Measurements from ENCODE around the gene SLC1A2. TPM values are rescaled to one million over a fixed set of nuclear protein-coding genes. Genes with fewer than 3 reads are reported as not detected.
A peak's percentile ranks its signal among the peaks of the same experiment; 100 is the strongest.

SLC1A2 gene
- total RNA-seq, 2 experiments from 2014 or later, result not detected

DNA sequence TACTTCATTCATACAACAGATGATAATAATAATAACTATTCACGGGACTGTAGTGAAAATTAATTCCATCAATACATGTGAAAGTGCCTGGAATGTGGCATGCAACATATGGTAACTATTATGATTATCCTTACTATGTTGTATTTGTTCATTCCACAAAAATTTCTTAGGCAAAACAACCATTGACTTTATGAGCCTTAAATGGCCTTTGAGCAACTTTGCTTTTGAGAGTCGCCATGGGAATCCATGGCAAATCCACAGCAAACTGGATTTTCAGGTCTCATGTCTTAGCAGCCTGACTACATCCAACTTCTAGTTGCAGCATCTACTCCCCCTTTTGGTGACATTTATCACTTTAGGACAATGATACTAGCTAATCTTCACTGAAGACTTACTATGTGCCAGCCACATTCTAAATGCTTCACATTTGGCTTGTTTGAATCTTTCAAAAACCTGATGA is 56.8 kb downstream of the SLC1A2 start:
- no peak for ATAC-seq
- intact Hi-C loops (cut with DNase I, micrococcal nuclease), result no loop called here
- H3K27me3 Mint-ChIP-seq, result no peaks in the 10 kb centered on the region
- no peaks in the 10 kb centered on the region for H3K36me3 Mint-ChIP-seq (ENCODE audit: low read depth)
- no peak overlapping the region for H3K4me3 Mint-ChIP-seq
- H3K27ac Mint-ChIP-seq, result no peak overlapping the region
- no peak for DNase-seq
- peaks cover 2% of the 10 kb centered on the region for H3K9me3 Mint-ChIP-seq (ENCODE audit: low read depth)
- H3K4me1 Mint-ChIP-seq, result no peaks in the 10 kb centered on the region
- ChIA-PET POLR2A (no interaction called here), CTCF (interaction anchor here (0.6 to 1.0 kb wide), 2 partner anchors 12 to 30 kb away, joined by 3 read pairs; no protein-coding TSS in a partner anchor)

DNA sequence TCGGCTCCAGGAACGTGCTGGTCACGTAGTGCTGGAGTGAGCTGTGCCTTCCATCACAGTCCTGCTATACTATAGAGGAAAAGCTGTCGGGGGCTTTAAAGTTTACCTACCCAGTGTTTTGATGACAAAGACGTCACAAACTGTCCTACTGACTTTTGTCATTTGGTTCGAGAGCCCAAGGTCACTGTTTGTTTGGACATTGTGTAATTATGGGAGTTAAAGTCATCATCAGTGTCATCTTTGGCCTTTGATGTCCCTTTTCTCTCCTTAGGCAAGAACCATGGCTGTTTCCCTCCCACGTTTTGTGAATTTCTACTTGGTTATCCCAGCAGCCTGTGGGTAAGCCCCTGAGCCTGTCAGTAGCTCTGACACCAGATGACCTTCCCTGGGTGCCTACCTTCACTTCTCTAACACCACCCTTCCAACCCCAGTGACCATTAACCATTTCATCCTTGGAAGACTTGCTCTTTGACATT is 59.3 kb downstream of the SLC1A2 start:
- DNase-seq (no peak), ATAC-seq (no peak)
- Mint-ChIP-seq H3K9me3 (ENCODE audit: low read depth) (no peaks in the 10 kb centered on the region), H3K27me3 (no peaks in the 10 kb centered on the region), H3K27ac (no peak overlapping the region), H3K4me3 (no peak overlapping the region), H3K36me3 (ENCODE audit: low read depth) (no peaks in the 10 kb centered on the region), H3K4me1 (no peaks in the 10 kb centered on the region)
- POLR2A ChIA-PET, result no interaction called here
- CTCF ChIA-PET, result interaction anchor here (0.6 to 1.2 kb wide), 4 partner anchors 11 to 434 kb away, joined by 3 read pairs; no protein-coding TSS in a partner anchor
- intact Hi-C loops (cut with DNase I, micrococcal nuclease), result no loop called here

DNA sequence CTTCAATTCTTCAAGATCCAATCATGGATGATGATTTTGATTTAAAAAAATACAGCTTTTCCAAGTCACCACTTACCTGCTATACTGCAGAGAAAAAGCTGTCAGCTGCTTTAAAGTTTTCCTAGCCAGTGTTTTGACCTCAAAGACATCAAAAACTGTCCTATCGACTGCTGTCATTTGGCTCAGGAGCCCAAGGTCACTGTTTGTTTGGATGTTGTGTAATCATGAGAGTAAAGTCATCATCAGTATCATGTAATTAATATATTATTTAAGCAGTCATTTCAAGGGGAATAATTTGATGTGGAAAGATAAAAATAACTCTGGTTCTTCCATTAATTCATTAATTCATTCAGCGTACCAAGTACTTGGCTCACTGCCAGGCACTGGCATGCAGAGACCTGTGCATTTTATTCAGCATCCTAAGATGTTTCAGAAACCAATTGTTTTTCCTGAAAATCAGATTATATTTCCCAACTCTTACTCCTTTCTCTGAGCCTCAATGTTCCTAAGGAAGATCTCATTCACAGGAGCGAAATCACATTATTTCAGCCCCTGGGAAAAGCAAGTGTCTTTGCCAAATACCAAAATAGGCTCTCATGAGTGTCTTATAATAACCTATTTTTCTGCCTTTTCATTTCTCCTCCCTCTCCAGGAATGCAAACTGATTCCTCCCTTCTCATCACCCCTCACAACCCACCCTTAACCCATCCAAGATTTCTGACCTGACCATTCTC is 59.9 kb downstream of the SLC1A2 start:
- ChIA-PET CTCF (interaction anchor here (0.8 to 1.2 kb wide), 2 partner anchors 54 to 433 kb away, joined by 3 read pairs; no protein-coding TSS in a partner anchor), POLR2A (no interaction called here)
- intact Hi-C loops (cut with DNase I, micrococcal nuclease), result no loop called here
- ATAC-seq, result no peak
- no peak overlapping the region for H3K4me3 Mint-ChIP-seq
- H3K4me1 Mint-ChIP-seq, result no peaks in the 10 kb centered on the region
- H3K27me3 Mint-ChIP-seq, result no peaks in the 10 kb centered on the region
- no peaks in the 10 kb centered on the region for H3K9me3 Mint-ChIP-seq (ENCODE audit: low read depth)
- DNase-seq, result no peak
- no peaks in the 10 kb centered on the region for H3K36me3 Mint-ChIP-seq (ENCODE audit: low read depth)
- no peak overlapping the region for H3K27ac Mint-ChIP-seq

DNA sequence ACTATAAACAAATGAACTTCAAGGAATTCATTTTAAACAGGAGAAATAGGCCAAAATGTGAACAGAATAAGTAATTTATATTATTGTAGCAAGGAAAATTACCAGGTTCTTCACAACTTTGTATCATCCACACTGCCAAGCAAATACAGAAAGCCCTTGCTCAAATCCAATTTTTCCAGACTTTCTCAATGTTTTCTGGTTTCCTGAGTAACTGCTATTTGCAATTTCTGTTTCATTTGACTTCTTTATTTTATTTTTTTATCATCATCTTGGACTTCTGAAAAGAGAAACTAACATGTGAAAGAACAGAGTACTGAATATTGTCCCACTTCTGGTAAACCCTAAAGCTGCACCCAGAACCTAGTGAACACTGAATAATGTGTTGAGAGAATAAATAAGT is 61.0 kb downstream of the SLC1A2 start:
- H3K27ac Mint-ChIP-seq, result no peak overlapping the region
- DNase-seq (no peak), ATAC-seq (no peak)
- intact Hi-C loops (cut with DNase I, micrococcal nuclease), result no loop called here
- POLR2A ChIA-PET, result no interaction called here
- H3K4me1 Mint-ChIP-seq, result no peaks in the 10 kb centered on the region
- H3K36me3 Mint-ChIP-seq (ENCODE audit: low read depth), result no peaks in the 10 kb centered on the region
- no peak overlapping the region for H3K4me3 Mint-ChIP-seq
- CTCF ChIA-PET, result interaction anchor here (0.6 kb wide), 1 partner anchor 9 kb away, joined by 3 read pairs; no protein-coding TSS in a partner anchor
- no peaks in the 10 kb centered on the region for H3K9me3 Mint-ChIP-seq (ENCODE audit: low read depth)
- no peaks in the 10 kb centered on the region for H3K27me3 Mint-ChIP-seq

DNA sequence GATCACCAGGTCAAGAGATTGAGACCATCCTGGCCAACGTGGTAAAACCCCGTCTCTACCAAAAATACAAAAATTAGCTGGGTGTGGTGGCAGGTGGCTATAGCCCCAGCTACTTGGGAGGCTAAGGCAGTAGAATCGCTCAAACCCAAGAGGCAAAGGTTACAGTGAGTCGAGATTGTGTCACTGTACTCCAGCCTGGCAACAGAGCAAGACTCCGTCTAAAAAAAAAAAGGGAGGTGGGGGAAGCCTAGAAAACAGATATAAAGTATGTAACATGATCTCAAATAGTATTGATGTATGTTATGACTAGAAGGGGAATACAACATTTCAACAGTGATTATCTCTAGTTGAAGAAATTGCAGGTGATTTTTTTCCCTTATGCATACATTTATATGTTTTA is 61.4 kb downstream of the SLC1A2 start:
- Mint-ChIP-seq H3K27me3 (no peaks in the 10 kb centered on the region), H3K9me3 (ENCODE audit: low read depth) (no peaks in the 10 kb centered on the region), H3K4me3 (no peak overlapping the region), H3K4me1 (no peaks in the 10 kb centered on the region), H3K27ac (no peak overlapping the region), H3K36me3 (ENCODE audit: low read depth) (no peaks in the 10 kb centered on the region)
- POLR2A ChIA-PET, result no interaction called here
- no peak for DNase-seq
- CTCF ChIA-PET, result no interaction called here
- ATAC-seq, result no peak
- intact Hi-C loops (cut with DNase I, micrococcal nuclease), result no loop called here

GRCh38 chr11:35355102-35355749 is 64.1 kb downstream of the SLC1A2 start:
- Mint-ChIP-seq H3K27me3 (no peaks in the 10 kb centered on the region), H3K27ac (no peak overlapping the region), H3K36me3 (ENCODE audit: low read depth) (no peaks in the 10 kb centered on the region), H3K4me1 (peaks cover 3% of the 10 kb centered on the region), H3K4me3 (no peak overlapping the region), H3K9me3 (ENCODE audit: low read depth) (no peaks in the 10 kb centered on the region)
- POLR2A ChIA-PET, result no interaction called here
- ATAC-seq (no peak), DNase-seq (no peak)
- CTCF ChIA-PET, result interaction anchor here (0.6 kb wide), 2 partner anchors 40 to 170 kb away, joined by 3 read pairs; no protein-coding TSS in a partner anchor
- intact Hi-C loops (cut with DNase I, micrococcal nuclease), result no loop called here

DNA sequence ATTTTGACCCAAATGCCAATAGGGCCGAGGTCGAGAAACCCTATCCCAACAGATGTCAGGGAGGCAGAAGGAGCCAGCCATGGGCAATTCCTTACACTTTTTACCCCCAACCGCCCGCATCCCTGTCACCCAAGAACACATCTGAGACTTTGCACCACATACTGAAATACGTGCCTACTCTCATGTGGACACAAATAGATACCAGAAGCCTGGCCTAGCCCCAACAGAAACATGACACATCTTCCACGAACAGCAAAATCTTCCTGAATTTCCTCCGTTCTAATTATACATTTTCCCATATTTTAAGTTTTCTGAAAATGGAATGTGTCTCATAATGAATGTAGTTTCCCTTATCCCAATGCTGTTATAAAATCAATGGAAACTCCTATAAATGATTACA is 64.7 kb downstream of the SLC1A2 start:
- POLR2A ChIA-PET, result no interaction called here
- H3K4me1 Mint-ChIP-seq, result peaks cover 9% of the 10 kb centered on the region
- no peaks in the 10 kb centered on the region for H3K27me3 Mint-ChIP-seq
- no peaks in the 10 kb centered on the region for H3K9me3 Mint-ChIP-seq (ENCODE audit: low read depth)
- DNase-seq (no peak), ATAC-seq (no peak)
- intact Hi-C loops (cut with DNase I, micrococcal nuclease), result no loop called here
- H3K27ac Mint-ChIP-seq, result no peak overlapping the region
- CTCF ChIA-PET, result no interaction called here
- no peak overlapping the region for H3K4me3 Mint-ChIP-seq
- H3K36me3 Mint-ChIP-seq (ENCODE audit: low read depth), result no peaks in the 10 kb centered on the region

- ATAC-seq, result no peak
Observed at GRCh38 chr11:35352077-35352888, 67.1 kb downstream of the SLC1A2 start.

GRCh38 chr11:35349897-35350296 is 69.5 kb downstream of the SLC1A2 start:
- H3K9me3 Mint-ChIP-seq (ENCODE audit: low read depth), result no peaks in the 10 kb centered on the region
- peak overlapping the region; percentile 30 for H3K27ac Mint-ChIP-seq
- no peaks in the 10 kb centered on the region for H3K36me3 Mint-ChIP-seq (ENCODE audit: low read depth)
- DNase-seq, result peak; percentile 21
- intact Hi-C loops (cut with DNase I, micrococcal nuclease), result no loop called here
- POLR2A ChIA-PET, result interaction anchor here (0.9 kb wide), 1 partner anchor 21 kb away, joined by 3 read pairs; no protein-coding TSS in a partner anchor
- H3K4me1 Mint-ChIP-seq, result peaks cover 25% of the 10 kb centered on the region
- no peaks in the 10 kb centered on the region for H3K27me3 Mint-ChIP-seq
- no peak overlapping the region for H3K4me3 Mint-ChIP-seq
- CTCF ChIA-PET, result interaction anchor here (0.6 to 1.2 kb wide), 8 partner anchors 9 to 823 kb away, joined by 3 to 4 read pairs (median 3); no protein-coding TSS in a partner anchor
- ATAC-seq, result peak; percentile 80

More at GRCh38 chr11:35352077-35352888, 67.1 kb downstream of the SLC1A2 start:
- Mint-ChIP-seq H3K4me3 (no peak overlapping the region), H3K27me3 (no peaks in the 10 kb centered on the region), H3K27ac (no peak overlapping the region), H3K9me3 (ENCODE audit: low read depth) (no peaks in the 10 kb centered on the region), H3K36me3 (ENCODE audit: low read depth) (no peaks in the 10 kb centered on the region), H3K4me1 (peaks cover 20% of the 10 kb centered on the region)
- ChIA-PET POLR2A (no interaction called here), CTCF (interaction anchor here (0.6 to 1.0 kb wide), 3 partner anchors 40 to 118 kb away, joined by 3 read pairs; no protein-coding TSS in a partner anchor)
- DNase-seq, result no peak
- intact Hi-C loops (cut with DNase I, micrococcal nuclease), result no loop called here

DNA sequence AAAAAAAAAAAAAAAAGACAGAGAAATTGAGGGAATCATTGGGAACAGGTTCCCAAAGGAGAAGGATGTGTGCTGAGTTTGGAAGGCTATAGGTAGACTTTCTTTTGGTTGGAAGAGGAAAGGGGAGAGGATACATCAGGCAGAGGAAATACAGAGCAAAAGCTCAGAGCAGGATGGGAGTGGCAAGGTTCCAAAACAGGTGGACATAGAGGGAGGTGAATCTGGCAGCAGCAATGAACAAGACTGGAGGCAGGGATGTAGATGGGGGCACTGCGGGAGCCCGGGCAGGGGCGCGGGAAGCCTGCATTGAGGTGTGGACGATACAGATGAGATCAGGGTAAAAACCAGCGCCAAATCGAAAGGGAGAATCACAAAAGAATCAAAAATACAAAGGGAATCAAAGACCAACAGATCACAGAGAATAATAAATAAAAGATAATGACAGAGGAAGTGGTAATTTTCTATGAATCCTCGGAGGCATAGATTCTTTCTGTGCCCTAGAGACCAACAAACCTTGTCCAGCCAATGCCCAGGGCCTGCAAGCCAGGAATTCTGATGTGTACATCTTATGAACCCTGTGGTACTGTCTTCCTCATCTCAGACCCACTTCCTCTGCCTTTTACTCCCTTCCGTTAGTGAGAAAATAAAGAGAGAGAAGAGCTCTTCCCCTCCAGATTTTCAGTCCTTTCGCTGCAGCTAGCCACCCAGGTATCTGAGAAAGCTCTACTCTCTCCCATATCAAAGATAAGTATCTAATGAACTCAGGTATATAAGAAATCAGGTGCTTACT is 70.3 kb downstream of the SLC1A2 start:
- CTCF ChIA-PET, result interaction anchor here (0.6 to 1.2 kb wide), 5 partner anchors 10 to 507 kb away, joined by 3 to 4 read pairs (median 3); no protein-coding TSS in a partner anchor
- no peak for DNase-seq
- no peak for ATAC-seq
- no peaks in the 10 kb centered on the region for H3K9me3 Mint-ChIP-seq (ENCODE audit: low read depth)
- intact Hi-C loops (cut with DNase I, micrococcal nuclease), result no loop called here
- peaks cover 26% of the 10 kb centered on the region for H3K4me1 Mint-ChIP-seq
- H3K27me3 Mint-ChIP-seq, result no peaks in the 10 kb centered on the region
- H3K36me3 Mint-ChIP-seq (ENCODE audit: low read depth), result no peaks in the 10 kb centered on the region
- POLR2A ChIA-PET, result interaction anchor here (0.9 kb wide), 1 partner anchor 22 kb away, joined by 3 read pairs; no protein-coding TSS in a partner anchor
- H3K4me3 Mint-ChIP-seq, result no peak overlapping the region
- H3K27ac Mint-ChIP-seq, result peak overlapping the region; percentile 73

Measured in activated CD4-positive, alpha-beta T cell treated with anti-CD3 and anti-CD28 coated beads for 36 hours (primary cell).